SHP77 treated with DMSO at 0.1 percent for 48 hours (cell line): Measurements from ENCODE around the gene CRTAP.
"Not testable (repeated sequence)": the region's sequence is repeated elsewhere in the genome, so short reads cannot be mapped to it uniquely, and the experiment has no call there.

Experiments
- DNase-seq: peaks from one replicate; lab custom pipeline; 2025; lab: John Stamatoyannopoulos, UW

The CRTAP gene

GRCh38 chr3:33100229-33100628, 13.6 kb upstream of the CRTAP start:
- no peak for DNase-seq

- no peak for DNase-seq
These were observed 10.8 kb upstream of the CRTAP start for GRCh38 chr3:33103034-33103433.

- no peak for DNase-seq
These were observed 10.3 kb upstream of the CRTAP start for GRCh38 chr3:33103480-33103879.

DNA sequence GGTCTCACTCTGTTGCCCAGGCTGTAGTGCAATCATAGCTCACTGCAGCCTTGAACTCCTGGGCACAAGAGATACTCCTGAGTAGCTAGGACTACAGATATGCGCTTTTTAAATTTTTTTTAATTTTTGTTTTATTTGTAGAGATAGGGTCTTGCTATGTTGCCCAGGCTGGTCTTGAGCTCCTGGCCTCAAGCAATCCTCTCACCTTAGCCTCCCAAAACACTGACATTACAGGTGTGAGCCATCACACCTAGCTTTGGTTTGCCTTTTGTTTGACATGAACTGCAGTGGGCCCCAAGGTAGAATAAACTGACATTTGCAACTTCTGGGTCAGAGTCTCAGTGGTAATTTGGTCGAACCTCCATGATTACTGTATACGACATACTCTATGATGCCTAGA, 9.0 kb upstream of the CRTAP start:
- no peak for DNase-seq

DNA sequence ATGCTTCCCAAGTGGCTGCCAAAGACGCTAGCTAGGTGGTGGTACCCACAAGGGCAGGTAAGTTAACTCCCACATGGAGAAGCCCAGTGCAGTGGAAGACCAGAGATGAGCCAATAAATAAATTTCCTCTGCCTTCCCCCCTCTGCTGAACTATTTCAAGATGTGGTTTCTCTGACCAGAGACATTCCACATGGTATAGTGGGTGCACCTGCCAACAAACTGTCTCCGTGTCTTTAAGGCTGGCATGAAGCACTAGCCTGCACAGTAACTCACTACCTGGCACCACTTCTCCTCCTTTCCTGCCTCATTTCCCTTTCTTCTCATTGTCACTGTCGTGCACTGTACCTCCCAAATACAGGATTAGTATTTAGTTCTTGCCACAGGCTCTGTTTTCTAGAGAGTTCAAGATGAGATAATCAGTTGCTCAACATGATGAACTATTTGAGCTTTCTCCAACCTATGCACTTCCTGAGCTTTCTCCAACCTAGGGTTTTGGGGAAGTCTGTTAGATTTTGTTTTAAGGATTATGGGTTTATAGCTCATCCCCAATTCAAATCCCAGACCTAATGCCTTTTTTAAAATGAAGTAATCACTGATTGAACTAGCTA, 8.4 kb upstream of the CRTAP start:
- DNase-seq, result no peak

DNA sequence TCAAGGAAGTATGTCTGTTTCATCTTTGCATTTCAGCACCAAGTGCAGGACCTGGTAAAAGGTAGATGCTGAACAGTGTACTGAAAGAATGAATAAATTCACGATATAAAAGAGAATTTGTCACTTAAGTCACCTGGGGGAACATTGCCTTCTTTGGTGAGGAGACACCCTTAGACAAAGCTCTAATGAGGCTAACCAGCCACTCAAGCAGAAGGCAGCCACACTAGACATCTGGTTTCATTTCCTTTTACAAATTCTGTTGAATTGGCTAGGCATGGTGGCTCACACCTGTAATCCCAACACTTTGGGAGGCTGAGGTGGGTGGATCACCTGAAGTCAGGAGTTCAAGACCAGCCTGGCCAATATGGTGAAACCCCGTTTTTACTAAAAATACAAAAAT, 7.0 kb upstream of the CRTAP start:
- DNase-seq, result not testable (repeated sequence)

GRCh38 chr3:33111581-33111980, 2.2 kb upstream of the CRTAP start:
- no peak for DNase-seq

DNA sequence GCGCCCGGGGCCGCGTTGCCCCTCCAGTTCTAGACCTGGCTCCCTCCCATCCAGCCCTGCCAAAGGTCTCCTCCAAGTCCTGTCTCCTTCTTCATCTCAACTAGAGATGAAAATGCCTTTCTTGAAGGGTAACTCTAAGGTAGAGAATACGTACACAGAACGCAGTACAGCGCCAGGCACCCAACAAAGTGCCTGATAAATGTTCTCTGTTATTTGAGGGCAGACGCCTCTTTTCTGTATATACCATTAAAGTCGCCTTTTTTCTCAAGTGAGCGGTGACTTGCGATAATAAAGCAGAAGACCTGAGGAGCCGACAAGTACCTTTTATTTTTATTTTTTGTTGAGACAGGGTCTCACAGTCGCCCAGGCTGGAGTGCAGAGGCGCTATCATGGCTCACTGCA, 809 bp downstream of the CRTAP start:
- no peak for DNase-seq

GRCh38 chr3:33115024-33115768, 1.4 kb downstream of the CRTAP start:
- DNase-seq, result no peak

DNA sequence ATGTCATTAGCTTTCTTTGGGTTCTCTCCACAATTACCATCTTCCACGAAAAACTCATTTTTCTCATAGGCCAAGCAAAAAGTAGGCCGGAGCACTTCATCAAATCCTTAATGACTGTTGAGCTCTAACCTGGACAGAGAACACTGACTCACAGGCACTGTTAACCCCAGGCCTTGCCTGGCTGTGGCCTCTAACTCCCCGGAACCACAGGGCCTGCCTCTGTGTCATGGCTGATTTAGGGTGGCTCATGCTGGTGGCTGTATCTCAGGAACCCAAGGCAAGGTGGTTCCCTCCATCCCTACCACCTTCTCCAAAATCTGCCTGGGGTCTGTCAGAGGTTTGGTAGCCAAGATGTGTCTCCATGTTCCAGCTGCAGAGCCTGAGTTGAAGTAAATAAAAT, 3.6 kb downstream of the CRTAP start:
- no peak for DNase-seq

GRCh38 chr3:33119891-33120290, 6.1 kb downstream of the CRTAP start:
- no peak for DNase-seq

DNA sequence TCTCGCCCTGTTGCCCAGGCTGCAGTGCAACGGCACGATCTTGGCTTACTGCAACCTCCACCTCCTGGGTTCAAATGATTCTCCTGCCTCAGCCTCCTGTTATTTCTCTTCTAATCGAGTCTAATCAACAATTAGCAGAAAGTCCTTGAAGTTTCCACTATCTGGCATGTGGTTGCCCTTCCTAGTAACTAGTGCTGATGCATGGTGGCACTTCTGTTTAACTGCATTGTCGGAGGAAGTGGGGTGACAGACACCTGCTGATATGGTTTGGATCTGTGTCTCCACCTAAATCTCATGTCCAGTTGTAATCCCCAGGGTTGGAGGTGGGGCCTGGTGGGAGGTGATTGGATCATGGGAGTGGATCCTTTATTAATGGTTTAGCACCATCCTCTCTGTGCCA, 9.2 kb downstream of the CRTAP start:
- no peak for DNase-seq

- DNase-seq, result no peak
These were observed 10.8 kb downstream of the CRTAP start for GRCh38 chr3:33124638-33125037.

DNA sequence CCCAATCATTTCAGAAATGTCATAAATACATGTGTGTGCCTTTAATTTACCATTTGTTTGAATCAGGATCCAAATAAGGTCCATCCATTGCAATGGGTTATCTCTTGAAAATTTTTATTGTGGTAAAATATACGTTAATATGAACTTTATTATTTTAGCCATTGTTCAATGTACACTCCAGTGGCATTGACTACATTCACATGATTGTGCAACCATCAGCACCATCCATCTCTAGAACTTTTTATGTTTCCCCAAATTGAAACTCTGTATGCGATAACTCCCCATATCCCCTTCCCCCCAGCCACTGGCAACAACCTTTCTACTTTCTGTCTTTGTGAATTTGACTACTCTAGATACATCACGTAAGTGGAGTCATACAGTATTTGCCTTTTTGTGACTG, 12.0 kb downstream of the CRTAP start:
- no peak for DNase-seq

GRCh38 chr3:33128706-33129105, 14.9 kb downstream of the CRTAP start:
- DNase-seq, result no peak

- no peak for DNase-seq
These were observed 16.3 kb downstream of the CRTAP start for GRCh38 chr3:33130144-33130543.

DNA sequence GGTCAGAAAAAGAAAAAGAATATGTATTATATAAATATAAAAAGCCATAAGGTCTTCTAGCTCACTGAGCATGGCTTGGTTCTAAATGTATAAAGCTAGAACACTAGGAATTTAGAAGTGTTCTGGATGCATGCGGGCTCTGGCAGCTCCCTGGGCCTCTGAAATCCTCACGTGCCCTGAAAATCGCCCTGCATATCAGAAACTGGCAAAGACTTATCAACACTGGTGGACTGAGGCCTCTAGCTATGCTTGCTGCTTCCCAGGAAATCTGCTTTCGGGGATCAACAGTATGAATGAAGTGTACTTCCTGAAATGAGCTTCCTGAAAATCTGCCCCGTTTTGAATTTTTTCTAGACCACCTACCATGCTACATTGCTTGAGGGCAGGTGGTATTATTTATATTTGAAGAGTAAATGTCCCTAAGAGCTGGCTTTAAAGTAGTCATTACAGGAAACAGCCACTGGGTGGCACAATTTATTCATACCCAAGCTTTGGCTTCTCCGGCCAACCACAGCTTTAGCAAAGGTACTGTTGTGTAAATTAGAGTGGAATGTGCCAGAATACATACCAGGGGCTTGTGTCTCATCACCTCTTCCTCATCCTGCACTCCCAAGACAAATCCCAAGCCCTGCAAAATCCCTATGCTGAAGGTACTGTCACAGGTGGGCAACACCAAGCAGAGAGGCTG, 17.7 kb downstream of the CRTAP start:
- peak; percentile 42 for DNase-seq

GRCh38 chr3:33132019-33132360, 18.2 kb downstream of the CRTAP start:
- no peak for DNase-seq

GRCh38 chr3:33134026-33134625, 20.3 kb downstream of the CRTAP start:
- DNase-seq, result no peak

- no peak for DNase-seq
These were observed 23.9 kb downstream of the CRTAP start for GRCh38 chr3:33137691-33138090.

- not testable (repeated sequence) for DNase-seq
These were observed 25.3 kb downstream of the CRTAP start for GRCh38 chr3:33139006-33139623.

GRCh38 chr3:33139996-33140395, 26.2 kb downstream of the CRTAP start:
- DNase-seq, result no peak

DNA sequence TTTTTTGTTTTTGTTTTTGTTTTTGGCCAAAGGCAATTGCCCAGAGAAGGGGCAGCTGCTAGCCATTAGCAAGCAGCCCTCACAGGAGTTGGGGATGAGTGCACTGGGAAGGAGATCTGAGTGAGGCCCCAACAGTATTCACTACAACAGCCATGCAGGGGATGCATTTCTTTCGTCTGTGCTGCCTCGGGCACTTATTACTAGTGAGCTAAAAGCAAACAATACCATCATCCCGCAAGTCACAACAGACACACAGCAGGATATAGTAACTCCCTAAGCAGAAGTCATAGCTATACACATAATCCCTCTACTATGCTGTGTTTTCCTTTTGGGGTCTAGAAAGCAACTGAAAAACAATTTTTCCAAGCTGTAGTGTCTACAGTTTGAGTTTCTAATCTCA, 27.2 kb downstream of the CRTAP start:
- no peak for DNase-seq
